RWPE2 (cell line): ENCODE measurements around the gene NDOR1.

Experiments
- ATAC-seq: fragments of 200-7000 bp; cut with Tn5 transposase; 3 replicates; pipeline ENCODE4 v1.9.1; 2021; ENCODE audit warnings: low read depth
- DNase-seq: peaks from one replicate; pipeline ENCODE4 v3.0.0-alpha.2; 2020; ENCODE audit warnings: low spot score
- H3K27ac ChIP-seq: fragments of 450-650 bp; 2 replicates; pipeline ENCODE4 v1.5.1; 2017; ENCODE audit warnings: mild to moderate bottlenecking; ENCODE audit not compliant: poor library complexity, severe bottlenecking
- H3K27me3 ChIP-seq: fragments of 250-450 bp; sonication (Bioruptor Pico); 2 replicates; pipeline ENCODE4 v1.5.1; 2021; ENCODE audit warnings: mild to moderate bottlenecking, moderate library complexity; ENCODE audit not compliant: insufficient read depth, poor library complexity, severe bottlenecking
- H3K36me3 ChIP-seq: fragments of 250-450 bp; sonication (Bioruptor Pico); 2 replicates; pipeline ENCODE4 v1.5.1; 2020; ENCODE audit warnings: low read depth, mild to moderate bottlenecking, moderate library complexity
- H3K4me1 ChIP-seq: fragments of 250-450 bp; sonication (Bioruptor Pico); 2 replicates; pipeline ENCODE4 v1.5.1; 2021; ENCODE audit warnings: mild to moderate bottlenecking, moderate library complexity; ENCODE audit not compliant: insufficient read depth, poor library complexity, severe bottlenecking
- H3K4me3 ChIP-seq: fragments of 250-450 bp; sonication (Bioruptor Pico); 2 replicates; pipeline ENCODE4 v1.5.1; 2021; ENCODE audit warnings: mild to moderate bottlenecking, moderate library complexity; ENCODE audit not compliant: severe bottlenecking
- H3K9me3 ChIP-seq: fragments of 250-450 bp; sonication (Bioruptor Pico); 2 replicates; pipeline ENCODE4 v1.5.1; 2021; ENCODE audit warnings: mild to moderate bottlenecking, moderate library complexity; ENCODE audit not compliant: severe bottlenecking
- CTCF ChIP-seq: fragments of 450-650 bp; IDR thresholded peaks from one replicate; pipeline ENCODE4 v1.5.1; 2017; ENCODE audit warnings: mild to moderate bottlenecking, moderate library complexity; ENCODE audit not compliant: poor library complexity, severe bottlenecking

Gene NDOR1

GRCh38 chr9:137184881-137185660 lies 20.4 kb upstream of the NDOR1 start:
- no peak for DNase-seq
- Histone ChIP-seq H3K27me3 (no peaks in the 10 kb centered on the region), H3K4me1 (peaks cover 5% of the 10 kb centered on the region), H3K9me3 (no peaks in the 10 kb centered on the region), H3K36me3 (peaks cover 35% of the 10 kb centered on the region), H3K27ac (no peak overlapping the region), H3K4me3 (no peak overlapping the region)
- no peak for ATAC-seq
- TF ChIP-seq CTCF = no peak

GRCh38 chr9:137185921-137186320 lies 19.6 kb upstream of the NDOR1 start:
- TF ChIP-seq CTCF = no peak
- peaks cover 5% of the 10 kb centered on the region for H3K4me1 ChIP-seq
- no peak for ATAC-seq
- H3K36me3 ChIP-seq = peaks cover 31% of the 10 kb centered on the region
- DNase-seq = no peak
- no peaks in the 10 kb centered on the region for H3K27me3 ChIP-seq
- no peak overlapping the region for H3K4me3 ChIP-seq
- no peaks in the 10 kb centered on the region for H3K9me3 ChIP-seq
- no peak overlapping the region for H3K27ac ChIP-seq

- Histone ChIP-seq H3K27ac (no peak overlapping the region), H3K4me3 (no peak overlapping the region), H3K9me3 (no peaks in the 10 kb centered on the region), H3K4me1 (peaks cover 5% of the 10 kb centered on the region), H3K36me3 (peaks cover 34% of the 10 kb centered on the region), H3K27me3 (no peaks in the 10 kb centered on the region)
- ATAC-seq (no peak), DNase-seq (no peak)
- no peak for TF ChIP-seq CTCF
Measured at GRCh38 chr9:137186385-137186784, 19.1 kb upstream of the NDOR1 start.

- peaks cover 29% of the 10 kb centered on the region for H3K36me3 ChIP-seq
- H3K27ac ChIP-seq = no peak overlapping the region
- H3K4me3 ChIP-seq = peak overlapping the region; percentile 52
- peaks cover 5% of the 10 kb centered on the region for H3K4me1 ChIP-seq
- H3K9me3 ChIP-seq = no peaks in the 10 kb centered on the region
- DNase-seq (no peak), ATAC-seq (no peak)
- no peak for TF ChIP-seq CTCF
- no peaks in the 10 kb centered on the region for H3K27me3 ChIP-seq
Measured at GRCh38 chr9:137187386-137187785, 18.1 kb upstream of the NDOR1 start.

- Histone ChIP-seq H3K27ac (peak overlapping the region; percentile 73), H3K4me3 (peak overlapping the region; percentile 52), H3K27me3 (no peaks in the 10 kb centered on the region), H3K4me1 (peaks cover 5% of the 10 kb centered on the region), H3K9me3 (no peaks in the 10 kb centered on the region), H3K36me3 (peaks cover 23% of the 10 kb centered on the region)
- ATAC-seq (peak; percentile 5), DNase-seq (no peak)
- TF ChIP-seq CTCF = no peak
Measured at GRCh38 chr9:137188086-137188489, 17.4 kb upstream of the NDOR1 start.
